Measurements from ENCODE around the gene TMEM225. TPM values are rescaled to one million over a fixed set of nuclear protein-coding genes. Genes with fewer than 3 reads are reported as not detected.

The TMEM225 gene, protein sequence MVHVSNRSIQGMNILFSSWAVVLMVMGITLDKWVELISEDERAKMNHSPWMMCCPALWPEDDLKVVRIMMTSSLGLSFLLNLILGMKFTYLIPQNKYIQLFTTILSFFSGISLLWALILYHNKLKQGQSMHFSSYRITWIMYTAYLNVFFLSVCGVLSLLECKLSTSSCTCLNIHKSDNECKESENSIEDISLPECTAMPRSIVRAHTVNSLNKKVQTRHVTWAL
- not detected for total RNA-seq (ENCODE audit: unreplicated experiment)
- long read RNA-seq = 0 reads

DNA sequence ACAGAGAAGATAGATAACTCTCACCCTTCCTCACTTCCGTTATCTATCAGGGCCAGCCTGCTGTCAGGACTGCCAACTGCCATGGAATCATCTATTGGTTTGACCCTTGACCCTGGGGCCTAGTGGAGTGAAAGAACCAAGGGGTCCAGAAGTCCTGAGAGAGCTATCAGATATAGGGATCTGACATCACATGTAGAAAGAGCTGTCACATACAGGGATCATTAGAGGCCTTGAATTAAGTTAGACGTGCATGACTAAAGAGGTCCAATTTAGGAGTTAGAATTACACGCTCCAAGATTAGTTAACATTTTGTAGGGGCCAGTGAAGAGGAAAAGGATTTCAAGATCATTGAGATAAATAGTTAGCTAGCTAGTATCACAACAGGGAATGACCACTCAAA, at the start of gene TMEM225:
Gene TMEM225, minus strand, starts transcription at position 101 of the 400 bp plus-strand sequence. CDS start 245 bp downstream, outside the sequence.
- Mint-ChIP-seq H3K9me3 (ENCODE audit: unreplicated experiment) (peaks cover 3% of the 10 kb centered on the region), H3K4me3 (ENCODE audit: unreplicated experiment) (peak within 1 kb of the TSS; percentile 7), H3K27ac (ENCODE audit: unreplicated experiment) (no peak within 1 kb of the TSS), H3K4me1 (ENCODE audit: low read depth, unreplicated experiment) (peaks cover 18% of the 10 kb centered on the region), H3K36me3 (ENCODE audit: unreplicated experiment) (no peaks in the 10 kb centered on the region), H3K27me3 (ENCODE audit: unreplicated experiment) (peaks cover 3% of the 10 kb centered on the region)
- peak; percentile 27 for DNase-seq
- TF ChIP-seq, protein P1, sequence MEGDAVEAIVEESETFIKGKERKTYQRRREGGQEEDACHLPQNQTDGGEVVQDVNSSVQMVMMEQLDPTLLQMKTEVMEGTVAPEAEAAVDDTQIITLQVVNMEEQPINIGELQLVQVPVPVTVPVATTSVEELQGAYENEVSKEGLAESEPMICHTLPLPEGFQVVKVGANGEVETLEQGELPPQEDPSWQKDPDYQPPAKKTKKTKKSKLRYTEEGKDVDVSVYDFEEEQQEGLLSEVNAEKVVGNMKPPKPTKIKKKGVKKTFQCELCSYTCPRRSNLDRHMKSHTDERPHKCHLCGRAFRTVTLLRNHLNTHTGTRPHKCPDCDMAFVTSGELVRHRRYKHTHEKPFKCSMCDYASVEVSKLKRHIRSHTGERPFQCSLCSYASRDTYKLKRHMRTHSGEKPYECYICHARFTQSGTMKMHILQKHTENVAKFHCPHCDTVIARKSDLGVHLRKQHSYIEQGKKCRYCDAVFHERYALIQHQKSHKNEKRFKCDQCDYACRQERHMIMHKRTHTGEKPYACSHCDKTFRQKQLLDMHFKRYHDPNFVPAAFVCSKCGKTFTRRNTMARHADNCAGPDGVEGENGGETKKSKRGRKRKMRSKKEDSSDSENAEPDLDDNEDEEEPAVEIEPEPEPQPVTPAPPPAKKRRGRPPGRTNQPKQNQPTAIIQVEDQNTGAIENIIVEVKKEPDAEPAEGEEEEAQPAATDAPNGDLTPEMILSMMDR (IDR thresholded peaks at IDR 0.05; ENCODE audit: partially characterized antibody, unreplicated experiment) = no peak

DNA sequence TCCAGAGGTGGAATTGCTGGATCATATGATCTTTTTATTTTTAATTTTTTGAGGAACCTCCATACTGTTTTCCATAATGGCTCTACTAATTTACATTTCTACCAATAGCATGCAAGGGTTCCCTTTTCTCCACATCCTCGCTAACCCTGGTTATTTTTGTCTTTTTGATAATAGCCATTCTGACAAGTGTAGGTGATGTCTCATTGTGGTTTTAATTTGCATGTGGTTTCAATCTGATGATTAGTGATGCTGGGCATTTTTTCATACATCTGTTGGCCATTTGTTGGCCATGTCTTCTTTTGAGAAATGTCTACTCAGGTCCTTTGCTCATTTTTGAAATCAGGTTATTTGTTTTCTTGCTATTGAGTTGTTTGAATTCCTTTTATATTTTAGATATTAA, 38.6 kb upstream of the TMEM225 start:
- Mint-ChIP-seq H3K36me3 (ENCODE audit: unreplicated experiment) (no peaks in the 10 kb centered on the region), H3K4me1 (ENCODE audit: low read depth, unreplicated experiment) (no peaks in the 10 kb centered on the region), H3K27ac (ENCODE audit: unreplicated experiment) (no peak overlapping the region), H3K9me3 (ENCODE audit: unreplicated experiment) (no peaks in the 10 kb centered on the region), H3K4me3 (ENCODE audit: unreplicated experiment) (no peak overlapping the region), H3K27me3 (ENCODE audit: unreplicated experiment) (no peaks in the 10 kb centered on the region)
- TF ChIP-seq, protein P1 (IDR thresholded peaks at IDR 0.05; ENCODE audit: partially characterized antibody, unreplicated experiment) = no peak
- DNase-seq = no peak

DNA sequence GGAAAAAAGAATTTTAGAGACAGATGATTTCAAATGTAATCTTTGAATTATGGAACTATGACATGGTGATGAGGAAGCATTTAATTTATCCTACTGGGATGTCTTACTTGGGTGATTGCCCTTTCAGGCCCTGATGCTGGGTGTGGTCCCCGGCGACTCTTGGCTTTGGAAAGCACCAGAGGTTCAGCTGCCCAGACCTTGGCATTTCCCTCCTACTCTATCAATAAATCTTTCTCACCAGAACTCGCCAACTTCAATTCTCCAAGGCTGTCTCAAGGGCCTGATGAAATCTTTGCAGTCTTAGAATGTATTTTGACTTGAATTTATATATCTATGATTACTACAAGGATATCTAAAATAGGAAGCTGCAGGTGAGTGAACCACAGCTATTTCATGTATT, 35.5 kb upstream of the TMEM225 start:
- TF ChIP-seq, protein P1 (IDR thresholded peaks at IDR 0.05; ENCODE audit: partially characterized antibody, unreplicated experiment) = no peak
- no peaks in the 10 kb centered on the region for H3K9me3 Mint-ChIP-seq (ENCODE audit: unreplicated experiment)
- H3K4me1 Mint-ChIP-seq (ENCODE audit: low read depth, unreplicated experiment) = no peaks in the 10 kb centered on the region
- H3K36me3 Mint-ChIP-seq (ENCODE audit: unreplicated experiment) = no peaks in the 10 kb centered on the region
- H3K27ac Mint-ChIP-seq (ENCODE audit: unreplicated experiment) = no peak overlapping the region
- H3K27me3 Mint-ChIP-seq (ENCODE audit: unreplicated experiment) = no peaks in the 10 kb centered on the region
- DNase-seq = no peak
- H3K4me3 Mint-ChIP-seq (ENCODE audit: unreplicated experiment) = no peak overlapping the region

DNA sequence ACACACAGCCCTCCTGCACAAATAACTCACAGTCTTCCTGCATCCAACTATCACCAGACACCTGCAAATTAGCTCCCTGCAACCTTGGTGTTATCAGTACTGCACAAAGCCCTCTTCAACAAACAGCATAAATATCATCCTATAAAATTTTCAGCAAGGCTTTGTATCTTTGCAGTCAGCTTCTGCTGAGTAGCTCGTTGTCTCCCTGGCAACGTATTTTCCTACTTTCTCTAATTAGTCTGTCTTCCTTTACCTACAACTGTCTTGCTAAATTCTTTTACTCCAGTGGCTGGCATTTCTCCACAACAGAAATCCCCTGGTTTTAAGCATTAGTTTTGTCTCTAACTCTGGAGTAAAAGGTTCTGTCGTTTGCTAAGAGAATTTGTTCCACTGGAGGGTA, 20.4 kb upstream of the TMEM225 start:
- TF ChIP-seq, protein P1 (IDR thresholded peaks at IDR 0.05; ENCODE audit: partially characterized antibody, unreplicated experiment) = no peak
- H3K27me3 Mint-ChIP-seq (ENCODE audit: unreplicated experiment) = no peaks in the 10 kb centered on the region
- no peak for DNase-seq
- no peaks in the 10 kb centered on the region for H3K9me3 Mint-ChIP-seq (ENCODE audit: unreplicated experiment)
- H3K4me3 Mint-ChIP-seq (ENCODE audit: unreplicated experiment) = no peak overlapping the region
- peaks cover 9% of the 10 kb centered on the region for H3K4me1 Mint-ChIP-seq (ENCODE audit: low read depth, unreplicated experiment)
- no peaks in the 10 kb centered on the region for H3K36me3 Mint-ChIP-seq (ENCODE audit: unreplicated experiment)
- H3K27ac Mint-ChIP-seq (ENCODE audit: unreplicated experiment) = no peak overlapping the region

DNA sequence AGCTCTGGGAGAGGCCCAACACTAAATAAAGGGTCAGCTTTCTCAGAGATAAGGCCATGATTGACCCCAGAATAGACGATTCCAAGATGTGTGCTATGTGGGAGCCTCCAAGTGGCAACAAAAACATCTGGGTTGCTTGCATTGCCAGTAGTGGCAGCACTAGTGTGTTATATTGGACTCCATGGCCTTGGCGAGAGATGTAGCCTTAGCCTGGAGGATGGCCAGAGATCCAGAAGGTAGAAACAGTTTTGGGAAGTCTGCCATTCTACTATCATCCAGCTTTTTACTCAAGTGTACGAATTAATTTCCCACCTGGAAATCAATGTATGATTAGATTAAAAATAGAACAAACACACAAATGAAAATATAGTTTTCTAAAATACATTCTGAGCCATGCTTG, 19.5 kb upstream of the TMEM225 start:
- Mint-ChIP-seq H3K4me1 (ENCODE audit: low read depth, unreplicated experiment) (peaks cover 9% of the 10 kb centered on the region), H3K9me3 (ENCODE audit: unreplicated experiment) (no peaks in the 10 kb centered on the region), H3K36me3 (ENCODE audit: unreplicated experiment) (no peaks in the 10 kb centered on the region), H3K4me3 (ENCODE audit: unreplicated experiment) (no peak overlapping the region), H3K27me3 (ENCODE audit: unreplicated experiment) (no peaks in the 10 kb centered on the region), H3K27ac (ENCODE audit: unreplicated experiment) (no peak overlapping the region)
- no peak for DNase-seq
- TF ChIP-seq, protein P1 (IDR thresholded peaks at IDR 0.05; ENCODE audit: partially characterized antibody, unreplicated experiment) = no peak
